GM19463 (cell line): ENCODE results near the gene COX19.

Source experiments
- ATAC-seq: cut with Tn5 transposase; IDR thresholded peaks from one replicate; pipeline ENCODE4 v1.9.1; 2021; ENCODE audit warnings: mild to moderate bottlenecking, moderate library complexity; ENCODE audit not compliant: unreplicated experiment

Gene COX19

DNA sequence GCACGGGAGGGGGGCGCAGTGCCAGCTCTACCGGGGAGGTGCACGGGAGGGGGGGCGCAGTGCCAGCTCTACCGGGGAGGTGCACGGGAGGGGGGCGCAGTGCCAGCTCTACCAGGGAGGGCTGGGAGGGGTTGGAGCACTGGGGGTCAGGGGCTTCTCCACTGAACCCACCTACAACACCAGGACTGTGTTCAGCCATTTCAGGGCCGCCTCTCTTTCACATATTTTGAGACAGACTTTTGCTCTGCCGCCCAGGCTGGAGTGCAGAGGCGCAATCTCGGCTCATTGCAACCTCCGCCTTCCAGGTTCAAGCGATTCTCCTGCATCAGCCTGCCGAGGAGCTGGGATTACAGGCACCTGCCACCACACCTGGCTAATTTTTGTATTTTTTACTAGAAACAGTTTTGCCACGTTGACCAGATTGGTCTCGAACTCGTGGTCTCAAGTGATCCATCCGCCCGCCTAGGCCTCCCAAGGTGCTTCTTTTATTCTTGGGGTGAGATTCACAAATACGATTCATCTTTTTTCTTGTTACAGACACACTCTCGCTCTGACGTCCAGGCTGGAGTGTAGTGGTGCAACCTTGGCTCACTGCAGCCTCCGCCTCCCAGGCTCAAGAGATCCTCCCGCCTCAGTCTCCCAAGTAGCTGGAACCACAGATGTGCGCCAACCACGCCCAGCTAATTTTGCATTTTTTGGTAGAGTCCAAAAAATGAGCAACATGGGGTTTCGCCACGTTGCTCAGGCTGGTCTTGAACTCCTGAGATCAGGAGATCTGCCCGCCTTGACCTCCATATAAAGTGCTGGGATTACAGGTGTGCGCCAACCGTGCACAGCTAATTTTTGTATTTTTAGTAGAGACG, 57.9 kb downstream of the COX19 start:
- ATAC-seq, result no peak

DNA sequence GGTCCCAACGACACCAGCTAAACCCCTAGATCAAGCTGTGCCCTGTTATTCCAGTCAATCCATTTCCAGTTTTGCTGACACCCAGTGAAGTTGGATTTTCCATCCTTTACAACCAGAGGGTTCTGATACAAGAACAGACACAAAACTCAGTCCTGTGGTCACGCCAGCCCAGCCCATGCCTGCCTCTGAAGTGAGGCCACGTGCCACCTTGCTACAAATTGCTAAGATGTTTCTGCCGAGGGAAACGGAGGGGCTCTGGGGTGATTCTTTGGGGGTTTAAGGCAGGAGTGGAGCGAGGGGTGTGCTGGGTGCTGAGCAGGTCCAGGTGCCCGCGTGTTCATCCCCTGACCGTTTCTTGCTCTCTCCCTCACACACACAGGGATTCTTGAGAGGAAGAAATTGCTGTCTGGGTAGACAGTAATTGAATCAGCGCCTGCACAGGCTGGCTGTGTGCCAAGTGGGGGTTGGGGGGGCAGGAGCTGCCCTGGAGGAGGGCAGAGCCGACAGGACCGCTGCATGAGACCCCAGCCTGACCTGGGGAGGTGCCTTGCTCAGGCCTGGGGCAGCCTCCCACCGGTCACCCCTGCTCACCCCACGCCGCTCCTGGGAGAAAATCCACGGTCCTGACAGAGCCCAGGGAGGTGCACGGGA, 58.9 kb downstream of the COX19 start:
- ATAC-seq, result no peak
